GM19467 (cell line): ENCODE data around the gene ZSWIM6.
"Not testable (repeated sequence)": the region's sequence is repeated elsewhere in the genome, so short reads cannot be mapped to it uniquely, and the experiment has no call there.

Experiments used
- ATAC-seq: cut with Tn5 transposase; IDR thresholded peaks from one replicate; pipeline ENCODE4 v1.9.1; 2021; ENCODE audit warnings: mild to moderate bottlenecking, moderate library complexity; ENCODE audit not compliant: unreplicated experiment

Gene ZSWIM6

DNA sequence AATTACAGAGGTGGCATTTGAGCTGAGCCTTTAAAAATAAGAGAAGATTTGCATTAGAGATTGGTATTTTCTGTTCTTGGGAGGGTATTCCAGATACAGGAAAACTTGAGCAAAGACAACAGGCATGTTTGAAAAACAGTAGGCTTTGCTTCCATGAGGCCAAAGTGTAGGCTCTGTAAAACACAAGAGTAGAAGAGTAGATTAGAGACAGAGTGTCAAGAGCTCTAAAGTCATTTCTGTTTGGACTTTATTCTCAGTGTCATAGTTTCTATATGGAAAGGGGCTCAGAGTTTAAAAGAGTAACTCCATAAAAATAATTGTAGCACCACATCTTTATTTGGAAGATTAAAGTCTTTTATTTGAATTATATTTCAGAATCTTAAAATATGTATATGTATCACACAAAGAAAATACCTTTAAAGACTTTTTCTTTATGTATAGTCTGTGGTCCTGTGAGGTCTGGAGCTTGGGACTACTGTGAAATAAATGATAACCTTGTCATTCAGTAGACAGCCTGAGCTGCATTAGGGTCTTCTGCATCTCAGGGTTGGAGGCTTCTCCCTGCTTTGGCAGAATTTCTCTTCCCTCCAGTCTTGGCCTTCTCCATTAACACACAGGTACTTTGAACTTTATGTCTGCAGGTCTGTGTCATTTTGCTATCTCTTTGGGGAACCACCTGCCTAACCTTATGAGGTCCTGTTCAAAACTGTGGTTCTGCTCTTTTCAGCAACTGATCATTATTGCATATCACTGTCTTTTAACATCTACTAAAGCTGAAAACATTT is 73.6 kb downstream of the ZSWIM6 start:
- no peak for ATAC-seq

DNA sequence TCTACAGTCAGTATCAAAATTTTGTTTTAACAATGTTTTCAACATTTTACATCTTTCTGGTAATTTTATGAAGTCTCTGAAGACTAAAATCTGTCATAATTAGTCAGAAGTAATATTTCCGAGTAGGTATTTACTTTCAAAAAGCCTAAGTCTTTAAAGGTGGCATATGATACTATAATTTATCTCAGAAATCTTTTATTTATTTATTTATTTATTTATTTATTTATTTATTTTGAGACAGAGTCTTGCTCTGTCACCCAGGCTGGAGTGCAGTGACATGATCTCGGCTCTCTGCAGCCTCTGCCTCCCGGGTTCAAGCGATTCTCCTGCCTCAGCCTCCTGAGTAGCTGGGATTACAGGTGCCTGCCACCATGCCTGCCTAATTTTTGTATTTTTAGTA is 74.4 kb downstream of the ZSWIM6 start:
- ATAC-seq: not testable (repeated sequence)

DNA sequence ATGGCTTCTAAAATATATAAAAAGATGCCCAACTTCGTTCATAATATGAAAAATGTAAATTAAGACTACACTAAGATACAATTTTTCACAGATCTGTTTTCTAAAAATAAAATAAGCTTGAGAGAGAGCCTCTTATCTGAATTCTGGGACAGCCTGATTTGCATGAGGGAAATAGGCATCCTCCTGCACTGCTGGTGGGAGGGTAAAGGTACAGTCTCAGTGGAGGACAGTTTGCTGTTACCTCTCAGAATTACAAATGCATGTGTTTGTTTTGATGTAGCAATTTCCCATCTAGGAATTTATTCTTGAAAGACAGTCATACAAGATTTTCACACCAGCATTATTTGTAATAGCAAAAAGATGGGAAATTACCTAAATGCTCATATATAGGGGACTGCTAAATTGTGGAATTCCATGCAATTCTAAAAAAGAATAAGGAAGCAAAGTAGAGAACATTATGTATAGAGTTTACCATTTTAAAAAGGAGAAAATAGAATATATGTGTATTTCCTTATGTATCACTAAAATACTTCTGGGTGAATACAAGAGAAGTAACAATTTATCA is 75.7 kb downstream of the ZSWIM6 start:
- ATAC-seq: no peak

DNA sequence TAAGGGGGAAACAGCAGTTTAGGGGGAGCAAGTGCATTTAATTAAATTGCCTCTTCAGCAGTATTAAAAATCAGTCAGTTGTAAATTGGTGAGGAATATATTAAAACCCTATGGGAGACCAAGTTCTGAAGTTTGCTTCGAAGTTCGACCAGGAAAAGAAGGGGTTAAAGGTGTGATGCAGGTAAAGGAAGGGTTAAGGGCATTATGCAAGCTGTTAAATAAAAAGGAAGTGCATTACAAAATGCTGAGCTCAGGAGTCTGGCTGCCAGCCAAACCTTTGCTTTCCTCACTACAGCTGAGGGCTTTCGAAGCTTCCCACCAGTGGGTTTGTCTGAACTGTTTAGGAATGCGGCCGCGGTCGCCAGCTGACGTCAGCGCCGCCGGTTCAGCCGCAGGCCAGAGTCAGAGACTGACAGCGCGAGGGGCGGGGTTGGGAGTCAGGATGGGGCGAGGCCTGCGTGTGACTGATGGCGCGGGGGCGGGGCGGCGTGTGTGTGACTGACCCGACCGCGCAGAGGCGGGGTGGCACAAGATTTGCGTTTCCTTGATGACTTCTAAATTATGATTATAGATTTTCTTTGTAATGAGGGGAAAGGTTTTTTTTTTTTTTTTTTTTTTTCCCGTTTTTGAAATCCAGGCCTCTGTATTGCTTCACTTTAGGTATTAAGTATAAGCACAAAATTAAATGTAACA is 76.6 kb downstream of the ZSWIM6 start:
- peak; percentile 100 for ATAC-seq

DNA sequence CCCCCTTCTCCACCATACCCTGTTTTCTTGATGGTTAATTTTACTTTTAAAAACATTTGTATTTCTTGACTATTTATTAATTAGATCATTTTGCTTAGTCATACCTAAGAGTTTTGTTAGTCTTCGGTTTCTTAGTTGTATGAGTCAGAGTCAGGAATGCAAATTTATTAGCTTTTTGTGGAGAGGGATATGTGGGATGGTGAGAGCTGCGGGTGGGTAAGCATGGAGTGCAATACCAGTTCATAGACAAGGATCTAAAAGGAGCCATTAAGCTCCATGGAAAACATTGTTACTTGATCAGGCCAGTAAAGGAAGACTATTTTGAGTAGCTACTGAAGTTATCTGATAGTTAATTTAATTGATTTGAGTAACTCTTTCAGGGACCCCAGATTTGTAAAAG is 77.5 kb downstream of the ZSWIM6 start:
- no peak for ATAC-seq

DNA sequence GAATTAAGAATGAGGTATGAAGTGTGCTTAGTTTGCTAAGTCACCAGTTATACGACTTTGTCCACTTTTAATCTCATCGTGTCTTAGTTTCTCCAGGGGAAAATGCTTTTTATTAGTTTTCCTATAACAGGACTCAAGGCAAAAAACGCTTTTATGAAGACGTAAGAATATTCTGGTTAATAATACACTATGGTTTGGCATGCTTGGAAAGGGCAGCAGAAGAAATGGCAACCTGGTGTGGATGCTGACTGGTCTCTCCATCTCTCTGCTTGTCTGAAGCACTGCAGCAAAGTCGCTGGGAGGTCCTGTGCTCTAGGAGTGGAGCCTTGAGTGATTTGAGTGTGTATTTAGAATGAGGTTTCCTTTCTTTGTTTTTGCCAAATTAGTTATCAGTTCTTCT is 78.8 kb downstream of the ZSWIM6 start:
- ATAC-seq: no peak

DNA sequence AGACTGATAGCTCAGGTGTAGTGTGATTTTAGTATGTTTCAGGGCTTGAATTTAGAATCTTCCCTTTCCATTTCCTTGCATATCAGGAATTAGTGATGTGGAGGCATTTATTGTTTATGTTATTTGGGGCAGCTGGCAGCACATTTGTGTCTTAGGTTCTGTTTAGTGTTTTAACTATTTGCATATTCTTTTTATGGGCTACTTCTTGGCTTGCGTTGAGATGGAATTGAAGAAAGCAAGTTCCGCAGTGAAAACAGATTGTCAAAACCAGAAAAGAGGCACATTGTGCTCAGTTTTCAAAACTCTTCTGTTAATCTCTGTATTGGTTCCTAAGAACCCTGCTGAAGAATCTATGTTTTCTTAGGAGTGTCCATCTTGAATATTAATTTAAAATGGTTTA is 80.3 kb downstream of the ZSWIM6 start:
- ATAC-seq: no peak

DNA sequence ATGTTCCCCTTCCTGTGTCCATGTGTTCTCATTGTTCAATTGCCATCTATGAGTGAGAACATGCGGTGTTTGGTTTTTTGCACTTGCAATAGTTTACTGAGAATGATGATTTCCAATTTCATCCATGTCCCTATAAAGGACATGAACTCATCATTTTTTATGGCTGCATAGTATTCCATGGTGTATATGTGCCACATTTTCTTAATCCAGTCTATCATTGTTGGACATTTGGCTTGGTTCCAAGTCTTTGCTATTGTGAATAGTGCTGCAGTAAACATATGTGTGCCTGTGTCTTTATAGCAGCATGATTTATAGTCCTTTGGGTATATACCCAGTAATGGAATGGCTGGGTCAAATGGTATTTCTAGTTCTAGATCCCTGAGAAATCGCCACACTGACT is 81.1 kb downstream of the ZSWIM6 start:
- not testable (repeated sequence) for ATAC-seq

DNA sequence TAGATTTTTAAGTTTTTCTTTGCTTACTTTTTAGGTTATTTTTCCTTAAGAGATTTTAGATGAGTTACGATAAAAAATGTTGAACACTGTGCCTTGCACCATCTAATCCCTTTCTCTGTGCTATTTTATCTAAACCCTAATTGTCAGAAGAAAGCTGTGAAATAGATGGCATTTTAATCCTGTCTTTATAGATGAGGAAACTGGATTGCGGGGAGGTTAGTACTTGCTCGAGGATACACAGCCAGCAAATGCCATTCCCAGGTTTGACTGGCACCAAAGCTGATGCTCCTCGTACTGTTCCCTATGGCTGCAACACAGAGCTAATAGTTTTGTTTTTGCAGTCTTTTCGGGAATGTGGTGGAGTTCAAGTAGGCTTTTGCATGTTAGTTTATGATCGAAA is 82.7 kb downstream of the ZSWIM6 start:
- ATAC-seq: no peak

DNA sequence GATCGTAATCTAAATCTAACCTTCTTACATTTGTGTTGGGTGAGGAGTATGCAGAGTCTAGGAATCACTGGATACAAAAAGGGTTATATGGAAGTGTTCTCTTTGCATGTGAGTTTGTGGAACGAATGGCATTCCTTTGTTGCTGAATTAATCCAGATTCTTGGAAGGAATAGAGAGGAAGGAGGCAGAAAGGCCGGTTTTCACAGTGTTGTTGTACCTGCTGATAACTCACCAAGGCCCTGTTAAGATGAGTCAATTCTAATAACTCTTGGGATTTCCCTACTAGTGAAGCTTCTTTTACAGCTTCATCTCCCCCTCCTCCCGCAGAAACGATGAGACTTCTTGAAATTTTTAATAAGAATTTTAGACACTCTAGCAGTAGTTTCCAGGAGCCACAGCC is 84.0 kb downstream of the ZSWIM6 start:
- ATAC-seq: no peak

DNA sequence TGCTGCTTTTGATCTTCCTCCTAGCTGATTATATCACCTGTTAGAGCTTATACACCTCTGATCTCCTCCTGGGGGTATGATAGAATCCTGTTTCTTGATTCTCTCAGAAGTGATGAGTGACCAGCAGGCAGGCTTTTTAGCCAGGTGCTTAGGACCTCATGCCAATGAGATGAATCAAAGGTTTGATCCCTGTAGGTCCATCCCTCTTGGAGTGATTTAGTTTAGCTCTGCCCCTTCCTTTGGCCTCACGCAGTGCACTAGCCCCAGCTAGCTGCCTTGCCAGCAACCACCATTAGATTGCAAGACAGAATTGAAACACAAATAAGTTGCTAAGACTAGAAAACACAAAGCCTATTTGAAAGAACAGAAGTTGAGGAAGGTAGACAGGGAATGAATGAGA is 84.4 kb downstream of the ZSWIM6 start:
- ATAC-seq: no peak

DNA sequence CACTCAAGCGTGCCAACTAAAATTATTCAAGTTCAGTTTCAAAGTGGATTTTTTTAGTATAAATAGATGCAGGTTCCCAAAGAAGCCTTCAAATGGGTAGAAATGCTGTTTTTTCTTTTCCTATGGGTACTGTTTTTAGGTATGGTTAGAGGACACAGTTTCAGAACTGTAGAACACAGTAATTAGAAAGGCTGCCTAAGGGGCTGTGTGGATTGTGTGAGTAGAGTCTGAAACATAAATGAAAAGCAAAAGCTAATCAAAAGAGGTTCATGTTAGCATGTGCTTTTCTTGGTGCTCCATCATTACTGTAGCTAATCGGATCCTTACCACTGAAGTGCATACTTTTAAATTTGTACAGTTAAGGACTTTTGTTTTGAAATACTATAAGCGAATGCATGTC is 85.3 kb downstream of the ZSWIM6 start:
- ATAC-seq: no peak

DNA sequence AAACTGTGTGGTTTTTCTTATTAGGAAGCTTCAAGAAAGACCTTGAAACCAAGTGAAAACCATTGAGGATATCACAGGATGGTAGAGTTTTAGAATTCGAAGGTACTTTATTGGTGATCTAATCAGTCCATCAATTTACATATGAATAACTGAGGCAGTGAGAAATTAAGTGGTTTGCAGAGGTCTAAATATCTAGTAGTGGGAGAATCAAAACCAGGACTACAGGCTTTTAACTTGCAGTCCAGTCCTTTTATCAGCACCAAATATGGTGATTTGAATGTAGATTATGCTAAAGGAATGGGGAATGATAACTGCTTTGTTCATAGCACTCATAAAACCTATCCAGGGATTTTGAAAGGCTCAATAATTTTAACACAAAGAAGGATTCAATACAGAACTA is 85.8 kb downstream of the ZSWIM6 start:
- ATAC-seq: no peak

DNA sequence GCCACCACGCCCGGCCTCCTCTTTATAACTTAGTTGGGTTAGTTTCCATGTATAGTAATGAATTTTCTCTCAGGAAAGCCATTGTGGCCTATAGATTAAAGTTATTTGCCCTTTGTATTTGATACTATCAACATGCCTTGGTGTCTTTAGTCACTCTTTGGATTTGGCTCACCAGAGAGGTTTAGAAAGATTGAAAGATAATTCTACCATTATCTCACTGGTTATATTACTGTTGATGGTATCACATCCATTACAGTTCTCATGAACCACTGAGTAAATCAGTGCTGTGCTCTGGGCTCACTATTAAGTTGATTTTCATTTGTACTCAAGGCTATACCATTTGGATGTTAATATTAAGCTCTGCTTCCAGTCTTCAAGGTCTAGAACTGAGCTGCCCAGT is 87.0 kb downstream of the ZSWIM6 start:
- ATAC-seq: no peak

DNA sequence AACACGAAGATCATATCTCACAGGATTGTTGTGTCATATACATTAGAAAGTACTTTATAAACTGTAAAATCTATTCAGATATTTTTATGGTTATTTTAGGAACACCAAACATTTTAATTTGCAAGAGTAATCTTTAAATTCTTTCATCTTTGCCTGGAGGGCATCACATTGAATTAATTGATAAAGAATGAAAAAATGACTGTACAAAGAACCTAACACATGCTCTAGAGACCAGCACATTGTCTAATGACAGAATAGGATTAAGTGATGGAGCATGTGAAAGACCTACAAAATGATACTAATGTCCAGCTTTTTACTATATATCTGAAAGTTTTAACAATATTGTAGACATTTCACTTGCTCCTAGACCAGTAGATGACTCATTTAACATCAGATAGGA is 88.0 kb downstream of the ZSWIM6 start:
- no peak for ATAC-seq

DNA sequence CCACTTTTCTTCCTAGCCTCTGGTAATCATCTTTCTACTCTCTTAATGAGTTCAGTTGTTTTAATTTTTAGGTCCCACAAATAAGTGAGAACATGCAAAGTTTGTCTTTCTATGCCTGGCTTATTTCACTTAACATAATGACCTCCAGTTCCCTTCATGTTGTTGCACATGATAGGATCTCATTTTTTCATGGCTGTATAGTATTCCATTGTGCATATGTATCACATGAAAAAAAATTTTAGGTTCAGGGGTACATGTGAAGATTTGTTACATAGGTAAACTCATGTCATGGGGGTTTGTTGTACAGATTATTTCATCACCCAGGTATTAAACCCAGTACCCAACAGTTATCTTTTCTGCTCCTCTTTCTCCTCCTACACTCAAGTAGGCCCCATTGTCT is 89.2 kb downstream of the ZSWIM6 start:
- not testable (repeated sequence) for ATAC-seq

DNA sequence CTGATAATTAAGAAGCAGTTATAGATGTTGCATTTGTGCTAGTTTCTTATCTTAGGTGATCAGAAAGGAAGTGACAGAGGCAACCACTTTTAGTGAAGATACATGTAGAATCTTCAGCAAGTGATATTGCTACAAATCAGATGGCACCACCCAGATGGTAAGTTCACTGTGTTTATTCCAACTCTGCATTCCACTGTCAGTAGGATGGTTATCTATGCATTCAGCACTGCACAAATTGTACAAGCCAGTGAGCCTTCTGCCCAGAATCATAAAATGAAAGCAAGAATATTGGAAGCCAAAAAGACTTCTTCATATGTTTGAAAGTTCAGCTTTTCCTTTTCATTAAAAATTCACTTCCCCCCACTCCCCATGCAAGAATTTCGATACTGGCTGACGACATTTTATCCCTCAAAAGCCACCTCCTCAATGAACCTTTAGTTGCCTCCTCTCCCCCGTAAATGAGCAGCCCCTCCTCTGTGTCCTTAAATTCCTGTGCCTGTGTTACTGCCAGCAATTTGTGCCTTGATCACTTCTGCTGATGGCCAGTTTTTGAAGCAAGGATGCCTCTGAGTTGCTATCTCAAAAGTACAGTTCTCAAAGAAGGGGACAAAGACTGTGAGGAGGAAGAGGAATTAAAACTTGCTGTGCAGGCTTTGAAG is 91.6 kb downstream of the ZSWIM6 start:
- ATAC-seq: no peak

DNA sequence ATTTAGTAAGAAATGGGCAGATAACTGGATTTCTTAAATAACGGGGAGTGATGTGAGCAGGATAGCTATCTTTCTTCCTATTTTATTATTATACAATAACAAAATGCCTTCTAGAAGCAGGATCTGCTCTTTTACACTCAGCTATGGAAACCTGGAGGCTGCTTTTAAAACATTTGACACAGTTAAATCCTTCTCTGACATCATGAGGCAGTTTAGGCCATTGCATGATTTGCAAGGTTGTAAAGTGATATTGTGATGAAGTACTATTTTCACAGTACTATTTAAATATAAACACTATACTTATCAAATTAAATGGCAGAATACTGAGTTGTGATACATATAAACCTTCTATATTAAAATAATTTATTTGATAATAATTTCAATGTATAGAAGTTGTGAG is 93.9 kb downstream of the ZSWIM6 start:
- no peak for ATAC-seq

DNA sequence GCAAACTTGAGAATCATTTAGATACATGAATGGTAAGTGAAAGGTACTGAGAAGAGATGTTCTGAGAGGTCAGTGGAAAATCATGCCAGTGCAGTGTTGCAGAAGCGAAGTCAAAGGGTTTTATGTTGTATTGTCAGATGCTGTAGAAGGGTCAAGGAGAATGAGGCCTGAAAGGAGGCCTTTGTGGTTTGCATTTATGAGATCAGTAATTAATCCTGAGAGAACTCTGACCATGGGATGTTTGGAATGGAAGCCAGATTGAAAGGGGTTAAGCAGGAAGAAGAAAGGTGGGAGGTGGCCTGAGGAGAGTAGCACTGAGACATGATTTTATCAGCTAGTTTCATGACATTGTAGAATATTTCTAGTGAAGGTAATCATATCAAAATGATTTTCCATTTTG is 97.8 kb downstream of the ZSWIM6 start:
- ATAC-seq: no peak

DNA sequence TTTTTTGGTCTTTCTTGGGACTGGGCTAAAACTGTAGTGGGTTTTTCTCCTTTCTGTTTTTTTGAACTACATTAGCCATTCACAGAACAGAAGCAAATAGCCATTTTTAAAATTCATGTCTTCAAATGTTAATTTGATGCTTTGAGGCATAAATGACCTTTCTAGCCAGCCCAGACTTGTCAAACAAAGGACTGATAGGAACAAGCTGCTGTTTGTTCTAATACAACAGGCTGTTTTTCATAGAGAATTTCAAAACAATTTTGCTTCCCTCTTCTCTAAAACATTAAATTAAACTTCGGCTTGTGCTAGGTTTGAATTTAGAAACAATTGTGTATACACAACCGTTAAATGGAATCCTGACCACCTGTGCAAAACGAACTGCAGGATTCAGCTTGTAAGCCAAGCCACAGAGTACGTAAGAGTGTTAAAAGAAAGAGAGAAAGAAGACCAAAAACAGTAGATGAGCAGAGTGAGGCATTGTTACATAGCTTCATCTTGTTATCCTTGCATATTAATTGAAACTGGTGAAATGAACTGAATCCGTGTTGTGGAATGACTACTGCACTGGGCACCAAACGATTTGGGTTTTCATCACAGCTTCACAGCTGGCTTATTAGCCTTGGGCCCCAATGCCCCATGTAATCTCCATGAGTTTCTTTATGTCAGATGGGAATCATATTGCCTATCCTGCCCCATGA is 100.0 kb downstream of the ZSWIM6 start:
- ATAC-seq: no peak

DNA sequence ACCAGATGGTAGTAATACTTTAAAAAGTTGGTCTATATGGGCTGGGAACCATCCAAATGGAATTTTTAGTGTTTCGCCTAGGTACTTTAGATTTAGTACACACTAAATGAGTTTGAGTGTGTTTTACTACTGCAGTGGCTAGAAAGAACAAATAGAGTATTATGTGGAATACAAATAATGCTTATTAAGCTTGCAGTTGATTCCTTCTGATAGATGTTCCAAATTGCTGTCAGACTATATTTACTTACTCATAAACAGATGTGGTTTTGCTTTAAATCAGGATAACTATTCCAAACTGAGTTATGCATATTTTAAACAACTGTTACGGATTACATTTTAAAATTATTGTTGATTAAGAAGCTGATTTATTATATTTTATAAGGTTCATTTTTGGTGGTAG is 103.3 kb downstream of the ZSWIM6 start:
- ATAC-seq: no peak
